Dermis blood vessel endothelial cell (primary cell): ENCODE results near the gene FOXD4. TPM values are rescaled to one million over a fixed set of nuclear protein-coding genes. Genes with fewer than 3 reads are reported as not detected.
"Not testable (repeated sequence)": the region's sequence is repeated elsewhere in the genome, so short reads cannot be mapped to it uniquely, and the experiment has no call there.

Source experiments
- DNase-seq: peaks from one replicate; pipeline ENCODE4 v3.0.0; 2010
- total RNA-seq: library from RNA; depleted of rRNA; stranded (reverse); fragments of >200 nt; gene quantifications from 2 replicates; pipeline ENCODE4 v1.2.3, GENCODE V29; 2014

The FOXD4 gene
- total RNA-seq, 1 donor from 2014 or later = 0.17 TPM

GRCh38 chr9:90851-91250 lies 27.4 kb downstream of the FOXD4 start:
- not testable (repeated sequence) for DNase-seq

GRCh38 chr9:88396-89037 lies 29.7 kb downstream of the FOXD4 start:
- DNase-seq = not testable (repeated sequence)

- DNase-seq = not testable (repeated sequence)
Observed at GRCh38 chr9:87860-88259, 30.4 kb downstream of the FOXD4 start.

GRCh38 chr9:87105-87504 lies 31.1 kb downstream of the FOXD4 start:
- DNase-seq = not testable (repeated sequence)

- not testable (repeated sequence) for DNase-seq
Observed at GRCh38 chr9:86697-87096, 31.5 kb downstream of the FOXD4 start.

- DNase-seq = not testable (repeated sequence)
Observed at GRCh38 chr9:82932-83689, 35.1 kb downstream of the FOXD4 start.

GRCh38 chr9:78333-78732 lies 39.9 kb downstream of the FOXD4 start:
- not testable (repeated sequence) for DNase-seq

GRCh38 chr9:76389-76788 lies 41.8 kb downstream of the FOXD4 start:
- not testable (repeated sequence) for DNase-seq

GRCh38 chr9:73900-74525 lies 44.2 kb downstream of the FOXD4 start:
- not testable (repeated sequence) for DNase-seq

GRCh38 chr9:73076-73899 lies 44.9 kb downstream of the FOXD4 start:
- DNase-seq = peak; percentile 1

Other genes starting within 250 kb of the FOXD4 start
- 4.7 and 4.9 TPM in 2 replicates for gene WASHC1, start 89.0 kb downstream of the FOXD4 start, total RNA-seq
- gene ZNG1A, start 60.6 kb upstream of the FOXD4 start, total RNA-seq = 34.2 and 34.7 TPM in 2 replicates
- gene DOCK8, start 96.4 kb upstream of the FOXD4 start, total RNA-seq = 4.4 and 6.8 TPM in 2 replicates